ENCODE data around the gene LPP. TPM values are rescaled to one million over a fixed set of nuclear protein-coding genes. Genes with fewer than 3 reads are reported as not detected.

Gene LPP
- total RNA-seq, 1 experiment from 2014 or later = 54.0 TPM

- H3K79me2 ChIP-seq (ENCODE audit: insufficient read depth, low read length) = peaks cover 4% of the 10 kb centered on the region; the same call in 1 of the 2 replicates
- no peaks in the 10 kb centered on the region for H3K36me3 ChIP-seq (ENCODE audit: control insufficient read depth in 1 of 2, insufficient read depth in 2 of 2, low read length in 2 of 2)
- H3K9ac ChIP-seq (ENCODE audit: low read length) = no peak overlapping the region
- H3K27me3 ChIP-seq (ENCODE audit: insufficient read depth, low read length) = no peaks in the 10 kb centered on the region
- TF ChIP-seq JUND (IDR thresholded peaks at IDR 0.05) (no peak), ELF1 (IDR thresholded peaks at IDR 0.05; ENCODE audit: borderline replicate concordance, low read depth) (no peak), POLR2AphosphoS5 (IDR thresholded peaks at IDR 0.05; ENCODE audit: low read depth, low read length) (no peak), EZH2phosphoT487 (IDR thresholded peaks at IDR 0.05; ENCODE audit: borderline replicate concordance) (no peak), YY1 (IDR thresholded peaks at IDR 0.05; ENCODE audit: extremely low read depth, insufficient replicate concordance, low read depth, low read length) (no peak), ZFX (IDR thresholded peaks at IDR 0.05) (no peak), ZNF274 (IDR thresholded peaks at IDR 0.05; ENCODE audit: low read depth, low read length) (no peak), TCF7L2 (IDR thresholded peaks at IDR 0.05; ENCODE audit: borderline replicate concordance, extremely low read depth, insufficient read depth, insufficient read length) (no peak), SIN3A (IDR thresholded peaks at IDR 0.05; ENCODE audit: low read depth) (no peak), SP1 (IDR thresholded peaks at IDR 0.05; ENCODE audit: low read depth) (no peak), MAX (IDR thresholded peaks at IDR 0.05) (no peak), EGR1 (IDR thresholded peaks at IDR 0.05; ENCODE audit: low read depth) (no peak), RAD21 (IDR thresholded peaks at IDR 0.05; ENCODE audit: low read depth) (no peak)
- TF ChIP-seq, protein P1, sequence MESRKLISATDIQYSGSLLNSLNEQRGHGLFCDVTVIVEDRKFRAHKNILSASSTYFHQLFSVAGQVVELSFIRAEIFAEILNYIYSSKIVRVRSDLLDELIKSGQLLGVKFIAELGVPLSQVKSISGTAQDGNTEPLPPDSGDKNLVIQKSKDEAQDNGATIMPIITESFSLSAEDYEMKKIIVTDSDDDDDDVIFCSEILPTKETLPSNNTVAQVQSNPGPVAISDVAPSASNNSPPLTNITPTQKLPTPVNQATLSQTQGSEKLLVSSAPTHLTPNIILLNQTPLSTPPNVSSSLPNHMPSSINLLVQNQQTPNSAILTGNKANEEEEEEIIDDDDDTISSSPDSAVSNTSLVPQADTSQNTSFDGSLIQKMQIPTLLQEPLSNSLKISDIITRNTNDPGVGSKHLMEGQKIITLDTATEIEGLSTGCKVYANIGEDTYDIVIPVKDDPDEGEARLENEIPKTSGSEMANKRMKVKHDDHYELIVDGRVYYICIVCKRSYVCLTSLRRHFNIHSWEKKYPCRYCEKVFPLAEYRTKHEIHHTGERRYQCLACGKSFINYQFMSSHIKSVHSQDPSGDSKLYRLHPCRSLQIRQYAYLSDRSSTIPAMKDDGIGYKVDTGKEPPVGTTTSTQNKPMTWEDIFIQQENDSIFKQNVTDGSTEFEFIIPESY (IDR thresholded peaks at IDR 0.05; ENCODE audit: extremely low read depth, insufficient replicate concordance, low read length) = no peak
- TF ChIP-seq, protein P2, sequence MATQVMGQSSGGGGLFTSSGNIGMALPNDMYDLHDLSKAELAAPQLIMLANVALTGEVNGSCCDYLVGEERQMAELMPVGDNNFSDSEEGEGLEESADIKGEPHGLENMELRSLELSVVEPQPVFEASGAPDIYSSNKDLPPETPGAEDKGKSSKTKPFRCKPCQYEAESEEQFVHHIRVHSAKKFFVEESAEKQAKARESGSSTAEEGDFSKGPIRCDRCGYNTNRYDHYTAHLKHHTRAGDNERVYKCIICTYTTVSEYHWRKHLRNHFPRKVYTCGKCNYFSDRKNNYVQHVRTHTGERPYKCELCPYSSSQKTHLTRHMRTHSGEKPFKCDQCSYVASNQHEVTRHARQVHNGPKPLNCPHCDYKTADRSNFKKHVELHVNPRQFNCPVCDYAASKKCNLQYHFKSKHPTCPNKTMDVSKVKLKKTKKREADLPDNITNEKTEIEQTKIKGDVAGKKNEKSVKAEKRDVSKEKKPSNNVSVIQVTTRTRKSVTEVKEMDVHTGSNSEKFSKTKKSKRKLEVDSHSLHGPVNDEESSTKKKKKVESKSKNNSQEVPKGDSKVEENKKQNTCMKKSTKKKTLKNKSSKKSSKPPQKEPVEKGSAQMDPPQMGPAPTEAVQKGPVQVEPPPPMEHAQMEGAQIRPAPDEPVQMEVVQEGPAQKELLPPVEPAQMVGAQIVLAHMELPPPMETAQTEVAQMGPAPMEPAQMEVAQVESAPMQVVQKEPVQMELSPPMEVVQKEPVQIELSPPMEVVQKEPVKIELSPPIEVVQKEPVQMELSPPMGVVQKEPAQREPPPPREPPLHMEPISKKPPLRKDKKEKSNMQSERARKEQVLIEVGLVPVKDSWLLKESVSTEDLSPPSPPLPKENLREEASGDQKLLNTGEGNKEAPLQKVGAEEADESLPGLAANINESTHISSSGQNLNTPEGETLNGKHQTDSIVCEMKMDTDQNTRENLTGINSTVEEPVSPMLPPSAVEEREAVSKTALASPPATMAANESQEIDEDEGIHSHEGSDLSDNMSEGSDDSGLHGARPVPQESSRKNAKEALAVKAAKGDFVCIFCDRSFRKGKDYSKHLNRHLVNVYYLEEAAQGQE (IDR thresholded peaks at IDR 0.05; ENCODE audit: low read depth) = no peak
- TF ChIP-seq, protein P3, sequence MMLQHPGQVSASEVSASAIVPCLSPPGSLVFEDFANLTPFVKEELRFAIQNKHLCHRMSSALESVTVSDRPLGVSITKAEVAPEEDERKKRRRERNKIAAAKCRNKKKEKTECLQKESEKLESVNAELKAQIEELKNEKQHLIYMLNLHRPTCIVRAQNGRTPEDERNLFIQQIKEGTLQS (IDR thresholded peaks at IDR 0.05) = no peak
- ATAC-seq (no peak), DNase-seq (ENCODE audit: low read depth, low spot score) (no peak)
- no peaks in the 10 kb centered on the region for H3K9me3 ChIP-seq (ENCODE audit: control insufficient read depth in 1 of 2, insufficient read depth in 1 of 2, low read depth in 1 of 2, low read length in 2 of 2)
- H4K20me1 ChIP-seq (ENCODE audit: insufficient read depth) = no peaks in the 10 kb centered on the region
- H3K4me1 ChIP-seq (ENCODE audit: control insufficient read depth in 1 of 2, insufficient read depth in 2 of 2, low read length in 2 of 2) = peaks cover 0 to 11% of the 10 kb centered on the region in 2 experiments; a peak in 2 of 4 replicates
- H3K4me3 ChIP-seq (replicated peaks in 1 of 2; ENCODE audit: low read depth in 1 of 2, low read length in 2 of 2) = no peak overlapping the region
- ChIA-PET CTCF (no interaction called here), RAD21 (ENCODE audit: low non-redundant PET in 1 of 2, low total read pairs in 2 of 2, uncharacterized antibody in 2 of 2, unreplicated experiment in 2 of 2) (no interaction called here), POLR2A (no interaction called here)
- H3K4me2 ChIP-seq (ENCODE audit: low read length) = no peak overlapping the region
- intact Hi-C loops (cut with micrococcal nuclease) = no loop called here
- BruUV-seq (replicated peaks) = no TSS peak
- H3K27ac ChIP-seq (ENCODE audit: low read depth, low read length) = no peak overlapping the region
- H2AFZ ChIP-seq (ENCODE audit: low read depth, low read length, poor library complexity, severe bottlenecking) = no peak overlapping the region
- no peaks in the 10 kb centered on the region for H3K9me2 ChIP-seq (ENCODE audit: insufficient read depth)
Measured at GRCh38 chr3:188306435-188307005, 152.6 kb downstream of the LPP start.
